GM21515 (cell line): ENCODE data around the gene CHTF18.

Source experiments
- ATAC-seq: cut with Tn5 transposase; IDR thresholded peaks from one replicate; pipeline ENCODE4 v1.9.1; 2021; ENCODE audit not compliant: unreplicated experiment

The CHTF18 gene

GRCh38 chr16:760065-760464 lies 28.4 kb upstream of the CHTF18 start:
- ATAC-seq, result no peak

GRCh38 chr16:760545-761343 lies 27.7 kb upstream of the CHTF18 start, which contains the start of gene MSLN:
MSLN (plus strand) TSS chr16:760734; CDS start chr16:762681, 1,947 bp downstream.
- no peak for ATAC-seq

- ATAC-seq, result no peak
Measured at GRCh38 chr16:761625-762513, 26.6 kb upstream of the CHTF18 start.

- no peak for ATAC-seq
Measured at GRCh38 chr16:762595-763268, 25.7 kb upstream of the CHTF18 start.

- no peak for ATAC-seq
Measured at GRCh38 chr16:763369-764183, 24.8 kb upstream of the CHTF18 start.

- ATAC-seq, result no peak
Measured at GRCh38 chr16:764184-764750, 24.2 kb upstream of the CHTF18 start.

- ATAC-seq, result no peak
Measured at GRCh38 chr16:764848-765487, 23.5 kb upstream of the CHTF18 start.

- ATAC-seq, result no peak
Measured at GRCh38 chr16:765488-765865, 22.9 kb upstream of the CHTF18 start.

GRCh38 chr16:766008-766819 lies 22.2 kb upstream of the CHTF18 start:
- no peak for ATAC-seq

- ATAC-seq, result no peak
Measured at GRCh38 chr16:766820-767640, 21.4 kb upstream of the CHTF18 start.

GRCh38 chr16:767743-768235 lies 20.6 kb upstream of the CHTF18 start:
- no peak for ATAC-seq

- no peak for ATAC-seq
Measured at GRCh38 chr16:768428-768827, 20.0 kb upstream of the CHTF18 start.

- ATAC-seq, result no peak
Measured at GRCh38 chr16:769184-769784, 19.1 kb upstream of the CHTF18 start.

GRCh38 chr16:769934-770333 lies 18.5 kb upstream of the CHTF18 start:
- ATAC-seq, result no peak

GRCh38 chr16:770411-770810 lies 18.0 kb upstream of the CHTF18 start:
- ATAC-seq, result no peak

GRCh38 chr16:772959-773358 lies 15.5 kb upstream of the CHTF18 start:
- ATAC-seq, result no peak
